ENCODE data around the gene HCFC1R1. TPM values are rescaled to one million over a fixed set of nuclear protein-coding genes. Genes with fewer than 3 reads are reported as not detected.

HCFC1R1 gene
- total RNA-seq, 4 donors from 2014 or later = 17.9 to 32.4 (median 18.4) TPM

- WGBS, 2 donors = 24 to 28% methylated on average over 5 of the region's 44 CpGs
- H3K4me3 ChIP-seq = peak within 1 kb of the TSS; percentile 57 to 75 (median 70)
- TF ChIP-seq, protein P1, sequence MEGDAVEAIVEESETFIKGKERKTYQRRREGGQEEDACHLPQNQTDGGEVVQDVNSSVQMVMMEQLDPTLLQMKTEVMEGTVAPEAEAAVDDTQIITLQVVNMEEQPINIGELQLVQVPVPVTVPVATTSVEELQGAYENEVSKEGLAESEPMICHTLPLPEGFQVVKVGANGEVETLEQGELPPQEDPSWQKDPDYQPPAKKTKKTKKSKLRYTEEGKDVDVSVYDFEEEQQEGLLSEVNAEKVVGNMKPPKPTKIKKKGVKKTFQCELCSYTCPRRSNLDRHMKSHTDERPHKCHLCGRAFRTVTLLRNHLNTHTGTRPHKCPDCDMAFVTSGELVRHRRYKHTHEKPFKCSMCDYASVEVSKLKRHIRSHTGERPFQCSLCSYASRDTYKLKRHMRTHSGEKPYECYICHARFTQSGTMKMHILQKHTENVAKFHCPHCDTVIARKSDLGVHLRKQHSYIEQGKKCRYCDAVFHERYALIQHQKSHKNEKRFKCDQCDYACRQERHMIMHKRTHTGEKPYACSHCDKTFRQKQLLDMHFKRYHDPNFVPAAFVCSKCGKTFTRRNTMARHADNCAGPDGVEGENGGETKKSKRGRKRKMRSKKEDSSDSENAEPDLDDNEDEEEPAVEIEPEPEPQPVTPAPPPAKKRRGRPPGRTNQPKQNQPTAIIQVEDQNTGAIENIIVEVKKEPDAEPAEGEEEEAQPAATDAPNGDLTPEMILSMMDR (IDR thresholded peaks at IDR 0.05) = no peak
- peak in 1 of 4 donors; percentile 27 for TF ChIP-seq POLR2A (IDR thresholded peaks at IDR 0.05)
- peak within 1 kb of the TSS; percentile 61 to 95 (median 92) for H3K27ac ChIP-seq
- peaks cover 0 to 12% (median 0%) of the 10 kb centered on the region in 3 donors for H3K36me3 ChIP-seq
- peaks cover 0 to 100% (median 14%) of the 10 kb centered on the region in 4 donors for H3K27me3 ChIP-seq
- intact Hi-C loops (cut with DNase I) = no loop called here
- H3K9me3 ChIP-seq = no peaks in the 10 kb centered on the region
- DNase-seq = no peak
- peaks cover 0 to 63% (median 6%) of the 10 kb centered on the region in 3 donors for H3K4me1 ChIP-seq
These were observed 13.1 kb upstream of the HCFC1R1 start, which contains the start of gene BICDL2 for GRCh38 chr16:3036726-3037315. BICDL2 (minus strand) TSS chr16:3036944; CDS start chr16:3035496, 1,448 bp downstream.

GRCh38 chr16:3035972-3036725 lies 12.4 kb upstream of the HCFC1R1 start:
- Histone ChIP-seq H3K36me3 (peaks cover 0 to 12% (median 0%) of the 10 kb centered on the region in 3 donors), H3K4me3 (peak overlapping the region; percentile 57 to 75 (median 70)), H3K27ac (peak overlapping the region; percentile 61 to 95 (median 92)), H3K4me1 (peaks cover 4 to 70% (median 6%) of the 10 kb centered on the region in 3 donors), H3K27me3 (peaks cover 0 to 100% (median 14%) of the 10 kb centered on the region in 4 donors), H3K9me3 (no peaks in the 10 kb centered on the region)
- 13% methylated on average over 4 of the region's 40 CpGs; no CpG with 5 or more reads in 1 of the 2 donors for WGBS, 2 donors
- no peak for DNase-seq
- TF ChIP-seq POLR2A (IDR thresholded peaks at IDR 0.05) = no peak
- TF ChIP-seq, protein P1 (IDR thresholded peaks at IDR 0.05) = no peak
- intact Hi-C loops (cut with DNase I) = no loop called here

DNA sequence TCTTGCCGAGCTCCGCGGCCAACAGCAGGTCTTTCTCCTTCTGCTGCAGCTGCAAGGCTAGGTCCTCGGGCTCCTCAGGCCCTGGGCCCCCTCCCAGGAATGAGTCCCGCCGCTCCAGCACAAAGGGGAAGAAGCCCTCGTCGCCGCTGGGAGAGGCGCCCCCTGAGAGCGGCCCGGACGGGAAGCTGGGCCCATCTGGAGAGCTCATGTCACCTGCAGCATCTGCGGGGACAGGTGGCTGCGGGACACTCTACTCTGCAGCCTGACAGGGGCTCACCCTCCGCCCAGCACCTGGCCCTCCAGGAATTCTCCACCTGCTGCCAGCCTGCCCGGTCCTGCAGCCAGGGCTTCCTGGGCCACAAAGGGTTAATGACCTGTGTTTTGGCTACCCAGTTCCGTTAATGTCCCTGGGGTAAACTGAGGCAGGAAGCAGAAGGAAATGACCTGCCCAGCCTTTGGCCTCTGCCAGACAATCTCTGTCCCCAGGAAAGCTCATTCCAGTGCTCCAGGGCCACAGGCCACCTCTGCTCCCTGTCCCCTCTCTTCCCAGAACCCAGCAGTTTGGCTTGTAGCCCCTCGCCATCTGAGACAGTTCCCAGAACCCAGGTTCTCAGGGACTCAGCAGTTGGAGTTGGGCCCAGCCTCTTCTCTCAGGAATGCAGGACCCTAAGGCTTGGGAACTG lies 11.7 kb upstream of the HCFC1R1 start:
- Histone ChIP-seq H3K36me3 (peaks cover 0 to 19% (median 0%) of the 10 kb centered on the region in 3 donors), H3K4me3 (peak overlapping the region; percentile 57 to 75 (median 70)), H3K27me3 (peaks cover 0 to 100% (median 14%) of the 10 kb centered on the region in 4 donors), H3K4me1 (peaks cover 4 to 77% (median 6%) of the 10 kb centered on the region in 3 donors), H3K27ac (peak overlapping the region; percentile 25 to 95 (median 92)), H3K9me3 (no peaks in the 10 kb centered on the region)
- 17 to 20% methylated on average over 1 to 2 of the region's 19 CpGs for whole genome bisulfite sequencing, 2 donors
- no peak for DNase-seq
- no peak for TF ChIP-seq POLR2A (IDR thresholded peaks at IDR 0.05)
- TF ChIP-seq, protein P1 (IDR thresholded peaks at IDR 0.05) = no peak
- intact Hi-C loops (cut with DNase I) = no loop called here

DNA sequence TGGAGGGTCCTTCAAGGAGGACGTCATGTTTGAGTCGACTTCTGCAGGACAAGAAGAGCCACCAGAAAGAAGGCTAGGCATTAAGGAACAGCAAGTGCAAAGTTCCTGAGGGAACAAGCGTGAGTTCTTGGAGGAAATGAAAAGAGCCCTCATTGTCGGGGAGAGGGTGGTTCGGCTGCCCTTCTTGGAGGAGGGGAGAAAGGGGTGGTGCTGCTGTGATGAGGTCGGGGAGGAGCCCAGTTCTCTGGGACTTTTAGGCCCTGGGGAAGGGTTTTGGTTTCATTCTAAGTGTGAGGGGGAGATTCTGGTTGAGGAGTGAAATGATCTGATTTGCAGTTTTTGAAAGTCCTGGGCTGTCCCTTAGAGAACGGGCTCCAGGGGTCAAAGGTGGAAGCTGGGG lies 8.9 kb upstream of the HCFC1R1 start:
- no peak for DNase-seq
- no peaks in the 10 kb centered on the region for H3K9me3 ChIP-seq
- TF ChIP-seq, protein P1 (IDR thresholded peaks at IDR 0.05) = no peak
- TF ChIP-seq POLR2A (IDR thresholded peaks at IDR 0.05) = no peak
- H3K27ac ChIP-seq = no peak overlapping the region
- peaks cover 0 to 27% (median 0%) of the 10 kb centered on the region in 3 donors for H3K36me3 ChIP-seq
- no peak overlapping the region for H3K4me3 ChIP-seq
- WGBS, 2 donors = 32 to 39% methylated on average over 7 of the region's 7 CpGs
- H3K27me3 ChIP-seq = peaks cover 0 to 94% (median 14%) of the 10 kb centered on the region in 4 donors
- peaks cover 19 to 91% (median 22%) of the 10 kb centered on the region in 3 donors for H3K4me1 ChIP-seq
- intact Hi-C loops (cut with DNase I) = no loop called here
